Left renal pelvis (tissue), 4 donors: ENCODE data around the gene CCKAR. TPM values are rescaled to one million over a fixed set of nuclear protein-coding genes. Genes with fewer than 3 reads are reported as not detected.

Source experiments
- DNase-seq, 4 donors: peaks; one replicate each; pipeline ENCODE4 v3.0.0-alpha.2; 2013; ENCODE audit warnings: low read depth in 4 of 4, low spot score in 3 of 4
- polyA plus RNA-seq, 4 donors: library from polyadenylated mRNA; unstranded; fragments of 120-200 nt; gene quantifications; one replicate each; pipeline ENCODE4 v1.2.1, GENCODE V29; 2013; ENCODE audit not compliant: insufficient read length in 4 of 4

The CCKAR gene
- polyA plus RNA-seq, 4 donors, result 0.08 to 0.10 TPM; not detected in 2

DNA sequence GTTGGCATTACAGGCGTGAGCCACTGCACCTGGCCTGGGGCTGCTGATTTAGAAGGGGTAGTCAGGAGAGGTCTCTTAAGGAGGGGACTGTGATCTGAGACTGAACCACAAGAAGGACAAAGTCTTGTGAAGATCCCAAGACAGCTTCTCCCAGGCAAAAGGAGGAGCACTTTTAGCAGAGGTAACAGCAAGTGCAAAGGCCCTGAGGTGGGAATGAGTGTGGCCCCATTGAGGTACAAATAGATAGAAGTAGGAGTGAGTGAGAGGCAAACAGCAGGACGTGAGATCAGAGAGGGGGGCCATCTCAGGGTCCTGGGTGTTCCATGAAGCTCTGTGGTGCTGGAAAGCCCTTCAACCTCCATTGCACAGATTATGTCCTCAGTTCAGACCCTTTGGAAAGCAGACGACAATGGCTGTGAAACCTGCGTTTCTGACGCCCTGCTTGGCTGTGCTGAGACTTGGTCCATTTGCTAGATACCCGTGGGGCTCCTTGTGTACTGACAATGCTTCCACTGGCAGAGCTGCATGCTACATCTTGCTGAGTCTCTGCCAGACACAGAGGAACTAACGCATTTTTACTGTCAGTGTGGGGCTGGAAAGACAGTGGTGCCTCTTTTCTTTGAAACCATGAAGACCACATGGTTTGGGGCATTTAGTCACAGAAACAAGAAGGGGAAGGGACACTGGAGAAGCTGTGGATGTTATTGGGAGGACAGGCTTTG is 1.3 kb upstream of the CCKAR start:
- no peak for DNase-seq

DNA sequence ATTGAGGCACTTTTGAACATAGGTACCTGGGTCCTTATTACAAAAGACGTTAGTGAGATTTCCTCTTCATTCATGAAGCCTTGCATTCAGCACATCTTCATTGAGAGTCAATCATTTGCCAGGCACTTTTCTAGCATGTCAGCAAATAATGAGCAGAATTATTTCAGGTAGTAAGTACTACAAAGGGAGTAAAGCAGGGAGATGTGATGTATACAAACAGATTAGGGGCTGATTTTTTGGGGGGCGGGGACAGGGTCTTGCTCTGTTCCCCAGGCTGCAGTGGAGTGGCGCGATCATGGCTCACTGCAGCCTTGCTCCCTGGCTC is 638 bp upstream of the CCKAR start:
- no peak for DNase-seq

DNA sequence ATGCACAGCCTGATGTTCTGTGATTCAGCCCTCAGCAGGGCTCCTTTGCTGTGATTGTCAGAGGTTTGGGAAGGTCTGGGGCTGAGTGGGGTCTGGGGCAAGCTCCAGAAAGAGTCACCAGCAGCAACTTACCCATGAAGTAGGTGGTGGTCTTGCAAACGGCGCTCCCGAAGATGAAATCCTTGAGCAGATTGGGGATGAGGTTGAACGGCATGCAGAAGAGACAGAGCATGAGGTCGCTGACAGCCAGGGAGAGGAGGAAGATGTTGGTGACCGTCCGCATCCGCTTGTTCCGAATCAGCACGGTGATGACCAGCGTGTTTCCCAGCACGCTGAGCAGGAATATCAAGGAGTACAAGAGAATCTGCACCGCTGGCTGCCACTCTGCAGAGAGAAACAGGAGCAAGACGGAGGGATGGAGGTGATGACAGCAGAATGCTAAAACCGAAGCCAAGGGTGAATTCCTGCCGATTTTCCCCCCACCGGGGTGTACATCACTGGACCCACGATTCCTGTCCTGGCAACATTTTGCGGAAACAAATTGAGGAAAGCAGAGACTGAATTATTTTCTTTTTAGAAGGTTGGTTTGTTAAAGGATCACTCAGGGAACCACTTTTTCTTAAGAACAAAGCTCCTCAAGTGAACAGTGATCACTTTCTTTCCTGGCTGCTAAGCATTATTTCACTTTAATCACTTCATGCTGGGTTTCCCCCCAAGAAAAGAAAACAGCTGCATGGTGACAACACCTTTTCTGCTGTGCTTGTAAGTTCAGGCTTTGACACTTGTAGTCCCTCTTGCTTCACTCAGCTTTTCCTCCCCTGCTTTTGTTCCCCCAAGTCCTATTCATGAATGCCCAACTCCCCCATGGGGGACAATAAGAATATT is 941 bp downstream of the CCKAR start:
- no peak for DNase-seq

GRCh38 chr4:26485684-26486083 is 4.6 kb downstream of the CCKAR start:
- no peak for DNase-seq

- DNase-seq, result no peak
Observed at GRCh38 chr4:26484516-26484915, 5.8 kb downstream of the CCKAR start.

GRCh38 chr4:26484032-26484515 is 6.2 kb downstream of the CCKAR start:
- peak in 1 of 4 donors; percentile 32 for DNase-seq

GRCh38 chr4:26482508-26483462 is 7.5 kb downstream of the CCKAR start:
- DNase-seq, result no peak

DNA sequence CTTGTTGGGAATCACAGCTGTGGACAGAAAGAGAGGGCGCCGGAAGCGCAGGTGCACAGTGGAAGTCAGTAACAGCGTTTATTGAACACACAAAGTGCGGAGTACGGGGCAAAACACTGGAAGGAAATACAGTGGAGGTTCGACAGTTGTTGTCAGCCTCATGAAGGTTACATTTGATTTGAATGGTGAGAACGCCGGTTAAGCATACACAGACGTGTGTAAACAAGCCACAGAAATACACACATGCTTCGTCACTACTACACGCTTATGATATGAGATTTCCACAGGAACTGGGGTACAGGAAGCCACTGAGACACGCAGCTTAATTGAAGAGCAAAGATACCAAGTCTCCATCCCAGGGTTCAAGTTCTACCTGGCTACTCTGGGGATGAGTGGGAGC is 12.0 kb downstream of the CCKAR start:
- no peak for DNase-seq

DNA sequence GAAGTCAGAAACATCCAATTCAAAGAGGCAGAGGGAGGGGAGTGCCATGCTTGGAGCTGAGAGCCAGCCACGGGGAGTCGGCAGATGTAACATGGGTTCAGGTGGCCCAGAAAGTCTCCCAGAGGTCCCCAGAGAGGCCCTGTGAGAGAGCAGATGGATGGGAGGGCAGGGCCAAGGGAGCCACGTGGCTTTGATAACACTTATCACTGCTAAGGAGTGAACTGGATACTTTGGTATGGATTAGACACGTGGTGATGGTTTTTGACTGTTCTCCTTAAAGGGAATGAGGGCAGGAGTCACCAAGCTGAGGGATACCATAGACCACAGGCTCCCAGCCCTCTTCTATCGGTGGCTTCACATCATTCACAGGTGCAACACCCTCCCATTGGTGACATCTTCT is 13.7 kb downstream of the CCKAR start:
- DNase-seq, result no peak

DNA sequence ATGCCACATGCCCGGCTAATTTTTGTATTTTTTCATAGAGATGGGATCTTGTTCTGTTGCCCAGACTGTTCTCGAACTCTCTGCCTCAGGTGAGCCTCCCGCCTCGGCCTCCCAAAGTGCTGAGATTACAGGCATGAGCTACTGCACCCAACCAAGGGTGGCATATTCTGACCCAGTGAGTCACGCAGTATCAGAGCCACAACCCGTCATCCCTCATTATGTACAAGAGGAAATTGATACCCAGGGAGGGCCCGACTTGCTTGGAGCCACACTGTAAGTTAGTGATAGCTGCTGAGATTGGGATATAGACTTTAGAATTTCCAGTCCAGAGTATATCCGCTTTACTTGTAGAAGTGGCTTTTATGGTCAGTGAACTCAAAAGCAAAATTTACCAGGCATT is 14.6 kb downstream of the CCKAR start:
- no peak for DNase-seq

DNA sequence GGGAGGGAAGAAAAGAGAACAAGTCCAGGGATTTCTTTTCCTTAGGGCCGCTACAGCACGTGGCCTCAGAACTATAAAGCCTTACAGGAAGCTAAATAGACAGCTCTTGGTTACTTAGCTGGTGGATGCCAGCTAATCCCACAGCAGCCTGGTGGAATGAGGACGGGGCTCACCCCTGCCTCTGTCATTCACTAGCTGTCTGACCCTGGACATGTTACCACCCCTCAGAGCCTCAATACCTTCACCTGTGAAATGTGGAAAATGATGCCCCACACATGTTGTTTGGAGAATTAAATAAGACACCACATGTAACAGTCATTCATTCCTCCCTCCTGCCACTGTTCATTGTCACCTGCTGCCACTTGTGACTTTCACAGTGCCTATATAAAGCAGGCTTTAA is 15.7 kb downstream of the CCKAR start:
- DNase-seq, result no peak

DNA sequence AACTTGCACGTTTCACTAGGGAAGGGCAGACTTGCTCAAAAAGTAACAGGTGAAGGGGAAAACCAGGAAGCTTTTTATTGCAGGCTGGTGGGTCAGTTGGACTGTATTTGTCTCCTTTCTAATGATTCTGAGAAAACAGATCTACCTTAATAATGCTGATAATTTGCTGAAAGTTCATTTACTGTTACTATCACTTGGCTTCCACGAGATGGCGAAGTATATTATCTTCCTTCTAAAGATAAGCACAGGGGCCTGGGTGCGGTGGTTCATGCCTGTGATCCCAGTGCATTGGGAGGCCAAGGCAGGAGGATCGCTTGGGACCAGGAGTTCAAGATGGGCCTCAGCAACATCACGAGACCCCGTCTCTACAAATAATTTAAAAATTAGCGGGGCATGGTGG is 16.4 kb downstream of the CCKAR start:
- no peak for DNase-seq

DNA sequence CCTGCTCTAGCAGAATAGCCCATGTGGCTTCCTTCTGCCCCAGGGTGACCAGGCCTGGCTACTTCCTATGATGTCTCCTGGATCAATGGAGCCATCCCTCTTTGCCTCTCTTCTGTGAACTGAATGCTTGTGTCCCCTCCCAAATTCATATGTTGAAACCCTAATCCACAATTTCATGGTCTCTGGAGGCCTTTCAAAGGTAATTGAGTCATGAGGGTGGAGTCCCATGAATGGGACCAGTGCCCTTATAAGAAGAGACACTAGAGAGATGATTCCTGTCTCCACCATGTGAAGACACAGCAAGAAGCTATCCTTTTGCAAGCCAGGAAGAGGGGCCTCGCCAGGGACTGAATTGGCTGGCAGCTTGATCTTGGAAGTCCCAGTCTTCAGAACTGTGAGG is 18.4 kb downstream of the CCKAR start:
- no peak for DNase-seq

- no peak for DNase-seq
Observed at GRCh38 chr4:26468977-26469376, 21.3 kb downstream of the CCKAR start.

- no peak for DNase-seq
Observed at GRCh38 chr4:26468283-26468949, 21.9 kb downstream of the CCKAR start.

DNA sequence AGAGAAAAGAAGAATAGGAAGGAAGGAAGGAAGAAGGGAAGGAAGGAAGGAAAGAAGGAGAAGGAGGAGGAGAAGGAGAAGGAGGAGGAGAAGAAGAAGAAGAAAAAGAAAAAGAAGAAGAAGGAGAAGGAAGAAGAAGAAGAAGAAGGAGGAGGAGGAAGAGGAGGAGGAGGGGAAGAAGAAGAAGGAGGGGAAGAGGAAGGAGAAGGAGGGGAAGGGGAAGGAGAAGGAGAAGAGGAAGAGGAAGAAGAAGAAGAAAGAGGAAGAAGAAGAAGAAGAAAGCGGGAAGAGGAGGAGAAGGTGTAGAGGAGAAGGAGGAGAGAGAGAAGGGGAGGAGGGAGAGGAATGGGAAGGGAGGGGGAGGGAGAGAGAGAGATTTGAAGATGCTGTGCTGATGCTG is 22.6 kb downstream of the CCKAR start:
- no peak for DNase-seq

DNA sequence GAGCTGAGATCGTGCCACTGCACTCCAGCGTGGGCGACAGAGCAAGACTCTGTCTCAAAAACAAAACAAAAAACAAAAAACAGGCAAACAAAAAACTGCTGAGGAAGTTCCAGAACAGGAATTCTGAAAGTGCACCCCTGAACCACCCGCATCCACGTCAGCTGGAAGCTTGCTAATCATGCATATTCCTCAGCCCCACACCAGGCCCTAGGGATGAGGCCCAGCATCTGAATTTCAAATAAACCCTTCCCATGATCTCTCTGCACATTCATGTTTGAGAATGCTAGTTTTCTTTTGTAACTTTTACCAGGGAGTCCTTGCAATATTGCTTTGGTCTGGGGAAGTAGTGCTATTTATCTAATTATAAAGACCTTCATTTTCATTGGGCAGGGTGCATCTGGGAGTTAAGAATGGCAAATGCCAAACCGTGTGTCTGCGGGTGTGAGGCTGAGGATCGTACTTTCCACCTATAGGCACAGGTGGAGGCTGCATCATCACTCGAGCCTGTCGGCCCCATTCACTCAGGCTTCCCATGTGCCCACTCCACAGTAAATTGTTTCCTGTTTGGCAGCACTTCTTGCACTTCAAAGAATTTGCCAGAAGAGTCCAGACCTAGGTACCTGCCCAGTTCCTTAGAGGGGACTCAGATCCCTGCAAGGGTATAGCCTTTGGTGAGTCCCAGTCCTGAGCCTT is 23.6 kb downstream of the CCKAR start:
- no peak for DNase-seq

- DNase-seq, result no peak
Observed at GRCh38 chr4:26464420-26465095, 25.7 kb downstream of the CCKAR start.

DNA sequence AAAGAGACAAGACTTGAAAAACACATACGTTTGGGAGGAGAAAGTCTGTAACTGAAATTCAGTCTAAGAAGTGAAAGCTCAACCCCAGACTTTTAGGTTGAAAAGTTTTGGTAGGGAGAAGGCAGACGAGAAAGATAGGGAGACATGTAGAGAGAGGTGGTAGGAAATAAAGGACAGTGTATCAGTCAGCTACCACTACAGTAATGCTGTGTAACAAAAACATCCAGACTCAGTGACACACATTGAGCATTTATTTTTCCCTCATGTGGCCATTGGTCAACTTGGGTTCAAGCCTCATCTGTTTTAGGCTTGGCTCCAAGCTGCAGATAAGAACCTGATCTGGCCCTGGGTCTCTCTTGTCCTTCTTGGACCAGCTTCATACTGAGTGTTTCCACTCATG is 26.9 kb downstream of the CCKAR start:
- DNase-seq, result no peak
